Tibial artery (tissue), 4 donors: Measurements from ENCODE around the gene HLA-DOB.

Experiments used
- DNase-seq, 2 donors: peaks; one replicate each; pipeline ENCODE4 v3.0.0-alpha.2; 2019
- H3K27ac ChIP-seq, 2 donors: fragments of 200-600 bp; sonication (generic) in 1 of 2; 1 replicate in 1 of 2; 2 replicates in 1 of 2; pipeline ENCODE4 v1.5.1; 2018 to 2019; ENCODE audit warnings: mild to moderate bottlenecking in 1 of 2
- H3K27me3 ChIP-seq, 2 donors: fragments of 200-600 bp; sonication (generic) in 1 of 2; one replicate each; pipeline versions ENCODE4 v1.5.1 to v1.6.0; 2016 to 2019
- H3K36me3 ChIP-seq, 3 donors: fragments of 200-600 bp; sonication (generic) in 2 of 3; one replicate each; pipeline ENCODE4 v1.5.1; 2016 to 2019; ENCODE audit warnings: mild to moderate bottlenecking in 2 of 3
- H3K4me1 ChIP-seq, 4 donors: fragments of 200-600 bp; sonication (generic) in 2 of 4; 1 replicate in 3 of 4; 2 replicates in 1 of 4; pipeline ENCODE4 v1.5.1; 2016 to 2019
- H3K4me3 ChIP-seq, 2 donors: fragments of 200-600 bp; sonication (generic) in 1 of 2; 1 replicate in 1 of 2; 2 replicates in 1 of 2; pipeline ENCODE4 v1.5.1; 2018 to 2019; ENCODE audit warnings: mild to moderate bottlenecking in 2 of 2
- H3K9me3 ChIP-seq, 3 donors: fragments of 200-600 bp; sonication (generic) in 1 of 3; one replicate each; pipeline ENCODE4 v1.5.1; 2016 to 2019
- CTCF ChIP-seq, 2 experiments: fragments of 200-600 bp in 1 of 2; fragments of 450-650 bp in 1 of 2; IDR thresholded peaks; one replicate each; pipeline ENCODE4 v1.5.1; 2017 to 2019; ENCODE audit warnings: antibody characterized with exemption in 2 of 2, mild to moderate bottlenecking in 1 of 2, moderate library complexity in 1 of 2
- intact Hi-C: fragments of 100-400 bp; cut with DNase I; formaldehyde crosslinking; loops from one replicate; pipeline ENCODE4 v1.15.0; 2023; ENCODE audit warnings: low total_unique reads

The HLA-DOB gene

GRCh38 chr6:32837651-32838113 is 20.9 kb upstream of the HLA-DOB start:
- Histone ChIP-seq H3K4me1 (peaks cover 0 to 11% (median 8%) of the 10 kb centered on the region in 4 donors), H3K4me3 (peak overlapping the region; percentile 88 to 90), H3K27me3 (no peaks in the 10 kb centered on the region), H3K9me3 (no peaks in the 10 kb centered on the region), H3K36me3 (peaks cover 0 to 27% (median 17%) of the 10 kb centered on the region in 3 donors), H3K27ac (peak overlapping the region; percentile 88 to 89)
- TF ChIP-seq CTCF (IDR thresholded peaks at IDR 0.05) = peak in 1 of 2 experiments; percentile 7
- no peak for DNase-seq
- intact Hi-C loops = loop anchor here (2.0 to 5.0 kb wide), 3 partner anchors 15 to 130 kb away; partner anchors contain the start of genes BRD2 and TAP1

GRCh38 chr6:32836873-32837272 is 20.1 kb upstream of the HLA-DOB start:
- H3K27ac ChIP-seq = no peak overlapping the region
- no peak overlapping the region for H3K4me3 ChIP-seq
- DNase-seq = no peak
- H3K36me3 ChIP-seq = peaks cover 0 to 34% (median 19%) of the 10 kb centered on the region in 3 donors
- H3K27me3 ChIP-seq = no peaks in the 10 kb centered on the region
- H3K4me1 ChIP-seq = peaks cover 0 to 8% (median 8%) of the 10 kb centered on the region in 4 donors
- no peaks in the 10 kb centered on the region for H3K9me3 ChIP-seq
- intact Hi-C loops = loop anchor here (5.0 kb wide), 2 partner anchors 35 to 130 kb away; partner anchors contain the start of gene BRD2
- TF ChIP-seq CTCF (IDR thresholded peaks at IDR 0.05) = no peak

- Histone ChIP-seq H3K36me3 (peaks cover 9 to 43% (median 28%) of the 10 kb centered on the region in 3 donors), H3K27ac (no peak overlapping the region), H3K4me3 (no peak overlapping the region), H3K4me1 (peaks cover 0 to 8% (median 8%) of the 10 kb centered on the region in 4 donors), H3K27me3 (no peaks in the 10 kb centered on the region), H3K9me3 (no peaks in the 10 kb centered on the region)
- no peak for TF ChIP-seq CTCF (IDR thresholded peaks at IDR 0.05)
- intact Hi-C loops = loop anchor here (5.0 kb wide), 2 partner anchors 37 to 132 kb away; partner anchors contain the start of gene BRD2
- DNase-seq = no peak
Observed at GRCh38 chr6:32835167-32835893, 18.5 kb upstream of the HLA-DOB start.

GRCh38 chr6:32833664-32834063 is 16.9 kb upstream of the HLA-DOB start:
- no peaks in the 10 kb centered on the region for H3K9me3 ChIP-seq
- TF ChIP-seq CTCF (IDR thresholded peaks at IDR 0.05) = no peak
- intact Hi-C loops = no loop called here
- peaks cover 11 to 57% (median 44%) of the 10 kb centered on the region in 3 donors for H3K36me3 ChIP-seq
- DNase-seq = no peak
- H3K27me3 ChIP-seq = no peaks in the 10 kb centered on the region
- H3K4me1 ChIP-seq = peaks cover 0 to 8% (median 8%) of the 10 kb centered on the region in 4 donors
- no peak overlapping the region for H3K27ac ChIP-seq
- H3K4me3 ChIP-seq = no peak overlapping the region

- Histone ChIP-seq H3K36me3 (peaks cover 11 to 68% (median 49%) of the 10 kb centered on the region in 3 donors), H3K4me1 (peaks cover 0 to 3% (median 3%) of the 10 kb centered on the region in 4 donors), H3K27me3 (no peaks in the 10 kb centered on the region), H3K9me3 (no peaks in the 10 kb centered on the region), H3K27ac (no peak overlapping the region), H3K4me3 (no peak overlapping the region)
- DNase-seq = no peak
- TF ChIP-seq CTCF (IDR thresholded peaks at IDR 0.05) = no peak
- intact Hi-C loops = no loop called here
Observed at GRCh38 chr6:32832535-32832934, 15.7 kb upstream of the HLA-DOB start.
